ENCODE measurements around the gene RTL5. TPM values are rescaled to one million over a fixed set of nuclear protein-coding genes. Genes with fewer than 3 reads are reported as not detected.

RTL5 gene
- total RNA-seq, 3 donors from 2014 or later = 0.75 to 13.5 (median 2.7) TPM

DNA sequence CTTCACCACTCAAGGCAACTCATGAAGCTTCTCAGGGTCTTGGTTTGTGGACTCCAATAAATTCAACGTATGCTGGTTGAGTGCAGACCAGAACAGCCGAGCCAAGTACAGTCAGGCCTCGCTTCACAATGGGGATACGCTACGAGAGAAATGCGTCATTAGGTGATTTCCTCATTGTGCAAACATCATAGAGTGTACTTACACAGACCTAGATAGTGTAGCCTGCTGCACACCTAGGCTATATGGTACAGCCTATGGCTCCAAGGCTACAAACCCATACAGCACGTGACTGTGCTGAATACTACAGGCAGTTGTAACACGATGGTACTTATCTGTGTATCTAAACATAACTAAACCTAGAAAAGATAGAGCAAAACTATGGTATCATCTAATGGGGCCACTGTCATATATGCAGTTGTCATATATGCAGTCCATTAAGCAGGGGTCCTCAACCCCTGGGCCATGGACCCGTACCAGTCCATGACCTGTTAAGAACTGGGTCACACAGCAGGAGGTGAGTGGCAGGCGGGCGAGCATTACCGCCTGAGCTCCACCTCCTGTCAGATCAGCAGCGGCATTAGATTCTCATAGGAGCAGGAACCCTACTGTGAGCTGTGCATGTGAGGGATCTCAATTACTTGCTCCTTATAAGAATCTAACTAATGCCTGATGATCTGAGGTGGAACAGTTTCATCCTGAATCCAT is 31.5 kb downstream of the RTL5 start:
- Histone ChIP-seq H3K4me3 (no peak overlapping the region), H3K9me3 (no peaks in the 10 kb centered on the region), H3K4me1 (ENCODE audit: low read depth) (no peaks in the 10 kb centered on the region), H3K36me3 (ENCODE audit: low read depth) (no peaks in the 10 kb centered on the region)
- DNase-seq = no peak
- TF ChIP-seq, protein P1, sequence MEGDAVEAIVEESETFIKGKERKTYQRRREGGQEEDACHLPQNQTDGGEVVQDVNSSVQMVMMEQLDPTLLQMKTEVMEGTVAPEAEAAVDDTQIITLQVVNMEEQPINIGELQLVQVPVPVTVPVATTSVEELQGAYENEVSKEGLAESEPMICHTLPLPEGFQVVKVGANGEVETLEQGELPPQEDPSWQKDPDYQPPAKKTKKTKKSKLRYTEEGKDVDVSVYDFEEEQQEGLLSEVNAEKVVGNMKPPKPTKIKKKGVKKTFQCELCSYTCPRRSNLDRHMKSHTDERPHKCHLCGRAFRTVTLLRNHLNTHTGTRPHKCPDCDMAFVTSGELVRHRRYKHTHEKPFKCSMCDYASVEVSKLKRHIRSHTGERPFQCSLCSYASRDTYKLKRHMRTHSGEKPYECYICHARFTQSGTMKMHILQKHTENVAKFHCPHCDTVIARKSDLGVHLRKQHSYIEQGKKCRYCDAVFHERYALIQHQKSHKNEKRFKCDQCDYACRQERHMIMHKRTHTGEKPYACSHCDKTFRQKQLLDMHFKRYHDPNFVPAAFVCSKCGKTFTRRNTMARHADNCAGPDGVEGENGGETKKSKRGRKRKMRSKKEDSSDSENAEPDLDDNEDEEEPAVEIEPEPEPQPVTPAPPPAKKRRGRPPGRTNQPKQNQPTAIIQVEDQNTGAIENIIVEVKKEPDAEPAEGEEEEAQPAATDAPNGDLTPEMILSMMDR (IDR thresholded peaks at IDR 0.05) = no peak
- intact Hi-C loops (cut with DNase I, micrococcal nuclease) = no loop called here
- ATAC-seq = peak; percentile 40

DNA sequence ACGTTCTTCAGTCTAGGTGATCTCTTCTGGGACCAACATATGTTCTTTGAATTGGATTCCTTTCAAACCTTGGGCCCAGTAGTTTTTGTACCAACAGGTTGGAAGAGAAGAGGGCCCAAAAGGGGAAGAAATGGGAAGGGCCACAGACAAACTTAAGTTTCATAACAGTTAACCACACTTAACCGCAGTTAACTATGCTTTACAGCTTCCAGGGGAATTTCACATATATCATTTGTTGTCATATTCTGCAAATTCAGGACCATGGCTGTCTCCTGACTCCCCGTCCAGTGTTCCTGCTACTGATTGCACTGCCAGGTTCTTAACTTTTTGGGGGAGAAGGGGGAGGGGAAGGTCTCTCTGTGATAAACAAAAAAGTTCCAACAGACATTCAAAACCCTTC is 34.6 kb downstream of the RTL5 start:
- intact Hi-C loops (cut with DNase I, micrococcal nuclease) = no loop called here
- no peaks in the 10 kb centered on the region for H3K4me1 ChIP-seq (ENCODE audit: low read depth)
- ATAC-seq (no peak), DNase-seq (no peak)
- TF ChIP-seq, protein P1 (IDR thresholded peaks at IDR 0.05) = no peak
- H3K4me3 ChIP-seq = no peak overlapping the region
- H3K36me3 ChIP-seq (ENCODE audit: low read depth) = no peaks in the 10 kb centered on the region
- no peaks in the 10 kb centered on the region for H3K9me3 ChIP-seq

DNA sequence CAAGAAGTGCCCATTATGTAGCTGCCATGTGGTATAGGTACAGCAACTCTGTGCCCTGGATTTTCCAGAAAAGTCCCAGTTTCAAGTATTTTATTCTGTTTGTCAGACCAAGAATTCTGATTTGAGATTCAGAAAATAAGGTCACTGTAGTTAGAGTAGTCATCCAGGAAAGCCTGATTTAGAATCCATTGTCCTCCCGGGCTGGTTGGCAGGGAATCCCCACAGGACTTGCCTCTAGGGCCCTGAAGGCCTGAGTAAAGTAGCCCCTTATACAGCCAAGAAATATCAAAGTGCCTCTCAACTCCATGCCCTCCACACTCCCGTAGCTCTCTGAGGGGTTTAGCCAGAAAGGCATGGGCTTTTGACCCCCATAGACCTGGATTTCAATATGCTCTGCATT is 36.3 kb downstream of the RTL5 start:
- no peak for DNase-seq
- intact Hi-C loops (cut with DNase I, micrococcal nuclease) = no loop called here
- Histone ChIP-seq H3K9me3 (no peaks in the 10 kb centered on the region), H3K4me1 (ENCODE audit: low read depth) (no peaks in the 10 kb centered on the region), H3K4me3 (no peak overlapping the region), H3K36me3 (ENCODE audit: low read depth) (no peaks in the 10 kb centered on the region)
- TF ChIP-seq, protein P1 (IDR thresholded peaks at IDR 0.05) = no peak
- no peak for ATAC-seq

DNA sequence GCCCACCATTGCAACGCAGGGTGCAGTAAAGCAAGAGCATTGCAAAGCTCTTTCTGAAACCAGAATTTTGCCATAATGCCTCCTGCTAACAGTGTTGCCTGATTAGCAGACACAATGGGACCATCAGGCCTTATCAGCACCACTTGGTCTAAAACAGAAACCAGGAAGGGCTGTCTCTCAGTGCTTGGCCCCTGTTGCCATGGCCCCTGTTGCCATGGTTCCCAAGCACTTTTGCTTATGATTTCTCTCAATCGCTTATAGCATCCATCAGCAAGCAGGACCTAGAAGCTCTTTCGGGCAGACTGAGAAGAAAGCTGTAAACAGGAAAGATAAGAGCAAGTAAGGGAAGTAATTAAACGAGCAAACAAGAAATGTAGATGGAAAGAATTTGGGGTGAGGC is 36.8 kb downstream of the RTL5 start:
- Histone ChIP-seq H3K4me1 (ENCODE audit: low read depth) (no peaks in the 10 kb centered on the region), H3K4me3 (no peak overlapping the region), H3K9me3 (no peaks in the 10 kb centered on the region), H3K36me3 (ENCODE audit: low read depth) (no peaks in the 10 kb centered on the region)
- TF ChIP-seq, protein P1 (IDR thresholded peaks at IDR 0.05) = no peak
- peak; percentile 45 for ATAC-seq
- intact Hi-C loops (cut with DNase I, micrococcal nuclease) = no loop called here
- DNase-seq = peak in 1 of 3 donors; percentile 37

DNA sequence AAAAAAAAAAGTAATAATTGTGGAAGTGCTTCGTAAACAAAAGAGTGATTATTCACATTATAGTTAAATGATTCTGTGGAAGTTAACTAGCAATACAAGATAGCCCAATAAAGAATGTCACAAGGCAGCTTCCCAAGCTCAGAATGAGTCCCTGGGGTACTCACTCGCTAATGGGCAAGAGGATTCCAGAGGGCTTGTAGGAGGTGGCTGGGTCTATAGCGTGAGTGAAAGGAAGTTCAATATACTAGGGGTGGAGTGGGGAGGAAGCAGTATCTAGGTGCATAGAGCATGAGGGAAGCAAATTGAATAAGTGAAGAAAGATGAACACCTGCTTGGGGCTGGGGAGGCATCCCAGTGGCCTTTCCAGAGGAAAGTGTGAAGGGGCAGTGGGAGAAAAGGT is 42.5 kb downstream of the RTL5 start:
- Histone ChIP-seq H3K4me1 (ENCODE audit: low read depth) (no peaks in the 10 kb centered on the region), H3K4me3 (no peak overlapping the region), H3K9me3 (no peaks in the 10 kb centered on the region), H3K36me3 (ENCODE audit: low read depth) (no peaks in the 10 kb centered on the region)
- intact Hi-C loops (cut with DNase I, micrococcal nuclease) = no loop called here
- DNase-seq = no peak
- TF ChIP-seq, protein P1 (IDR thresholded peaks at IDR 0.05) = no peak
- no peak for ATAC-seq

DNA sequence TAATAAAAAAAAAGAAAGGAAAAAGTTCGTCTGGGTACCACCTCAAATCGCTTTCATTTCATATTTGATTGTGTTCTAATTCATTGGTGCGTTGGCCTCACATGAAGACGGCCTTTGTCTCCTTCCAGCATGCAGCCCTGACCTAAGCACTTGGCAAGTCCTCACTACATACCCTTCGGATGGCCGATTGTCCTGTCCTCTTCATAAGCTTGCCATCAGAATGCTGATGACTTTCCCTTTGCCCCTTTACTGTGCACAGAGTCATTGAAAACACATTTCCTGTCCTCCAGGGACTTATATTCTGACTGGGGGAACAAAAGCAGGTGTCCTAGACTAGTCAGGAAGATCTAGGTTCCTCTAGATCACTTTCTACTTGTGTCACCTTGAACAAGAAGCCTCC is 43.0 kb downstream of the RTL5 start:
- H3K36me3 ChIP-seq (ENCODE audit: low read depth) = no peaks in the 10 kb centered on the region
- no peaks in the 10 kb centered on the region for H3K9me3 ChIP-seq
- TF ChIP-seq, protein P1 (IDR thresholded peaks at IDR 0.05) = no peak
- ATAC-seq = no peak
- intact Hi-C loops (cut with DNase I, micrococcal nuclease) = no loop called here
- no peaks in the 10 kb centered on the region for H3K4me1 ChIP-seq (ENCODE audit: low read depth)
- H3K4me3 ChIP-seq = no peak overlapping the region
- DNase-seq = no peak
